Effector memory CD4-positive, alpha-beta T cell (primary cell): ENCODE measurements around the gene CYP19A1.

ENCODE experiments used
- DNase-seq, 3 donors: peaks; one replicate each; pipeline ENCODE4 v3.0.0-alpha.2; 2020
- H3K27ac ChIP-seq: 2 replicates; pipeline ENCODE4 v1.7.0; 2013; ENCODE audit warnings: mild to moderate bottlenecking, low read length, moderate library complexity; ENCODE audit not compliant: insufficient read depth, poor library complexity, severe bottlenecking
- H3K27me3 ChIP-seq: replicated peaks from 2 replicates; pipeline ENCODE4 v1.7.0; 2013; ENCODE audit warnings: mild to moderate bottlenecking, low read length; ENCODE audit not compliant: insufficient read depth, control insufficient read depth, poor library complexity, severe bottlenecking
- H3K36me3 ChIP-seq: 2 replicates; pipeline ENCODE4 v1.7.0; 2013; ENCODE audit warnings: mild to moderate bottlenecking, low read length, moderate library complexity; ENCODE audit not compliant: control insufficient read depth, insufficient read depth
- H3K4me1 ChIP-seq: 2 replicates; pipeline ENCODE4 v1.7.0; 2013; ENCODE audit warnings: low read length, mild to moderate bottlenecking; ENCODE audit not compliant: control insufficient read depth, insufficient read depth, poor library complexity, severe bottlenecking
- H3K4me3 ChIP-seq: 2 replicates; pipeline ENCODE4 v1.7.0; 2013; ENCODE audit warnings: low read length, low read depth, mild to moderate bottlenecking; ENCODE audit not compliant: insufficient read depth, poor library complexity, severe bottlenecking
- H3K9me3 ChIP-seq: 2 replicates; pipeline ENCODE4 v1.7.0; 2013; ENCODE audit warnings: mild to moderate bottlenecking, low read length, moderate library complexity; ENCODE audit not compliant: control insufficient read depth

The CYP19A1 gene

DNA sequence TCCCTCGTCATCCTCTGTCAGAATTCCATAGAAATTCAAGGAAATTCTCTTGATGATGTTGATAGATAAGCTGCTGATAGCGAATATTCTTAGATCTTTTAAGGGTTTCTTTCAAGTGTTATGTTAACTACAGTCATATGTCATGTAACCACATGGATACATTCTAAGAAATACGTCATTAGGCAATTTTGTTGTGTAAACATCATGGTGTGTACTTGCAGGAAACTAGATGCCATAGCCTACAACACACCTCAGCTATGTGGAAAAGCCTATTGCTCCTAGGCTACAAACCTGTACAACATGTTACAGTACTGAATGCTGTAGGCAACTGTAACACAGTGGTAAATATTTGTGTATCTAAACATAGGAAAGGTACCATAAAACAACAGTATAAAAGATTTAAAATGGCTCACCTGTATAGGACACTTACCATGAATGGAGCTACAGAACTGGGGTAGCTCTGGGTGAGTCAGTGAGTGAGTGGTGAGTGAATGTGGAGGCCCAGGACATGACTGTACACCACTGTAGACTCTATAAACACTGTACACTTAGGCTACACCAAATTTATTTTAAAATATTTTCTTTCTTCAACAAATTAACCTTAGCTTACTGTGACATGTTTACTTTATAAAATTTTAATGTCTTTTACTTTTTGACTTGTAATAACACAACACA, 37.7 kb upstream of the CYP19A1 start:
- H3K27me3 ChIP-seq = no peaks in the 10 kb centered on the region
- H3K27ac ChIP-seq = no peak overlapping the region
- H3K4me1 ChIP-seq = no peaks in the 10 kb centered on the region
- H3K4me3 ChIP-seq = no peak overlapping the region
- H3K36me3 ChIP-seq = no peaks in the 10 kb centered on the region
- DNase-seq = no peak
- no peaks in the 10 kb centered on the region for H3K9me3 ChIP-seq

DNA sequence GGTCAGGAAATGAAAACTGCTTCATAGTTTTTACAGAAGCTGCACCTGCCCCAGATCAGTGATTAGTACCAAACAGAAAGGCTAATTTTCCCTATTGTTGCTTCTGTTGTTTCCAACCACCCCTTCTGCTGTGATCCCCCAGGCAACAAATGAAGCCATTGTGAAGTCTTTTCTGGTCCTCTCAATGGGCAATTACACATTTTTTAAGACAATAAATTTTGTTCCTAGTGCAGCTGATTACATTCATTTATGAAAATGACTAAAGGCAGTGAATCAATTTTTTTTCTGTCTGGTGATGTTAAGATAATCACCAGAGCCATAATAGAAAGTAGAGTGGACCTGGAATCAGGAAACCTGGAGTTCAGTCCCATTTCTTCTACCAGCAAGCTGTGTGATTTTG, 35.7 kb upstream of the CYP19A1 start:
- Histone ChIP-seq H3K9me3 (no peaks in the 10 kb centered on the region), H3K27me3 (no peaks in the 10 kb centered on the region), H3K4me3 (no peak overlapping the region), H3K36me3 (no peaks in the 10 kb centered on the region), H3K27ac (no peak overlapping the region), H3K4me1 (no peaks in the 10 kb centered on the region)
- no peak for DNase-seq

DNA sequence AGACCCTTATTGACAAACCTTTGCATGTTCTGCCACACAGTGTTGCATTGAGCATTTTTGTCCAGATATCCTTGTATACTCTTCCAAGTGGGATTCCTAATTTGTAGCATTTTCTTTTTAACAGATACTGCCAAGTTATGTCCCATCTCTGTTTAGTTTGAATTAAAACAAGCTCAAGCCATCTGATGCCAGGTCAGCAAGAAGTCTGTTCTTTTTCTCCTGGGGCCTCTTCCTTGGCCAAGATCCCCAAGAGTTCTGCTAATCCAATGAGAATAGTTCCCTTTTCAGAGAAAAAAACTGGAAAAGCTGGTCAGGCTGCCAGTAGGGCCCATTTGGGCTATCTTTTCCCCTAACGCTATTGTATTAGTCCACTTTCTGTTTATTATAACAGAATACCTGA, 32.9 kb upstream of the CYP19A1 start:
- no peaks in the 10 kb centered on the region for H3K9me3 ChIP-seq
- H3K27me3 ChIP-seq = no peaks in the 10 kb centered on the region
- H3K4me1 ChIP-seq = no peaks in the 10 kb centered on the region
- DNase-seq = no peak
- no peaks in the 10 kb centered on the region for H3K36me3 ChIP-seq
- H3K27ac ChIP-seq = no peak overlapping the region
- no peak overlapping the region for H3K4me3 ChIP-seq

DNA sequence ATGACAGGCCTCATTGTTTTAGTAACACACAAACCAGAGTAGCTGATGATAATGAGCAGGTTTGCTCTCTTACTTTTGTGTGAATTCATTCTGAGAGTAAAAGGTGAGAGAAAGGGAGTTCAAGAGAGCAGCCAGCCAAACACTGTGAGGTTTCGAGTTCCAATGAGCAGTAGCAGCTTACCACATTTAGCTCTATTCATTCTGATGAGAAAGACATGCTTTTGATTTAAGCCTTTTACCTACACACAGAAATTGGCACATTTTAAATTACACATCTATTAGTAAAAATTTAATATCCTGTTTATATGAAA, 31.0 kb upstream of the CYP19A1 start:
- Histone ChIP-seq H3K4me1 (no peaks in the 10 kb centered on the region), H3K27me3 (no peaks in the 10 kb centered on the region), H3K36me3 (no peaks in the 10 kb centered on the region), H3K4me3 (no peak overlapping the region), H3K9me3 (no peaks in the 10 kb centered on the region), H3K27ac (no peak overlapping the region)
- no peak for DNase-seq

DNA sequence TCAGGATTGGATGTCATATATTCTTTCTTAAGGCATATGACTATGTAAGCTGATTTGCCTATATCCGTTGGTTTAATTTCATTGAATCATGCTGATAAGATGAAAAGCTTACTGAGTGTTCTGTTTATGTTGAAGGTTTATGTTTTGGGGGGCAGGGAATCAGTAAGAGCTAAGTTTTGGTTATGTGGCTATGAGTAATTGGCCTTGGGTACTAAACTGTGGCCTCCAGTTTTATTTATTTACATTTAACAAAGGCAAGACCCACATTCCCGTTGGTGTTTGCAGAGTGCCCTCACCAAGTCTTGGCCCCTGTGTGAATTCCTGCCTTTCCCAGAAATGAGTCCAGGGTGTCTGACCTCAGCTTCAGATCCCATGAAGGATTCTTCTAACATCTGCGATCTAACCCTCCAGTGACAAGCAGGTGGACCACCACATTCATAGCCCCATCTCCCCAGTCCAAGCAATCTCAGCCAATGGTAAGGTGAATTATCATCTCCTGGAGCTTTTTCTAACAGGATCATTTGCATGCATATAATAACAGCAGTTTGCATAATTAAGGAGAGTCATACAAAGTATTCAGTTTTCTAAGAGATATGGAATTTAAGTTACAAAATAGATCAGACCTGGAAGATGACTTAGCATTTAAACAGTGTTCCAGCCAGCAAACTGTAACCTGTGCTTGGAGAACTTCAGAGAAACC, 30.5 kb upstream of the CYP19A1 start:
- no peaks in the 10 kb centered on the region for H3K27me3 ChIP-seq
- no peaks in the 10 kb centered on the region for H3K4me1 ChIP-seq
- no peak overlapping the region for H3K27ac ChIP-seq
- no peak overlapping the region for H3K4me3 ChIP-seq
- DNase-seq = no peak
- H3K36me3 ChIP-seq = no peaks in the 10 kb centered on the region
- H3K9me3 ChIP-seq = no peaks in the 10 kb centered on the region

DNA sequence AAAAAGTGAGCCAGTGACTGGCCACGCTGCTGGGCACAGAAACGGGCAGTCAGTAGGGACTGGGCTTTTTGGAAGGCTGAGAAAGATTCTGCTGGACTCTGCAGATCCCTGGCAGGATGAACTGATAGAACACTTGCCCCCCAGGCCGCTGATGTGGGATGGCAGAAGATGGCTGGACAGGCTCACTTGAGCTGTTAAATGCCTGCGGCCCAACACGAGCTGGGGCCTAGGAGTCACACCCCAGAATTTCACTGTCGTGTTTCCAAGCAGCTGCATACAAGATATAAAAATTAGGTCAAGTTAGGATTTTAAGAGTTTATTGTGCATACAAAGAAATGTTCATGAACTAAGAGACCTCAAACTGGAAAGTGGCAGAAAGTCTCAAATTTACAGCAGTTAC, 29.9 kb upstream of the CYP19A1 start:
- no peak overlapping the region for H3K27ac ChIP-seq
- no peaks in the 10 kb centered on the region for H3K9me3 ChIP-seq
- DNase-seq = no peak
- H3K4me3 ChIP-seq = no peak overlapping the region
- no peaks in the 10 kb centered on the region for H3K27me3 ChIP-seq
- no peaks in the 10 kb centered on the region for H3K4me1 ChIP-seq
- no peaks in the 10 kb centered on the region for H3K36me3 ChIP-seq

DNA sequence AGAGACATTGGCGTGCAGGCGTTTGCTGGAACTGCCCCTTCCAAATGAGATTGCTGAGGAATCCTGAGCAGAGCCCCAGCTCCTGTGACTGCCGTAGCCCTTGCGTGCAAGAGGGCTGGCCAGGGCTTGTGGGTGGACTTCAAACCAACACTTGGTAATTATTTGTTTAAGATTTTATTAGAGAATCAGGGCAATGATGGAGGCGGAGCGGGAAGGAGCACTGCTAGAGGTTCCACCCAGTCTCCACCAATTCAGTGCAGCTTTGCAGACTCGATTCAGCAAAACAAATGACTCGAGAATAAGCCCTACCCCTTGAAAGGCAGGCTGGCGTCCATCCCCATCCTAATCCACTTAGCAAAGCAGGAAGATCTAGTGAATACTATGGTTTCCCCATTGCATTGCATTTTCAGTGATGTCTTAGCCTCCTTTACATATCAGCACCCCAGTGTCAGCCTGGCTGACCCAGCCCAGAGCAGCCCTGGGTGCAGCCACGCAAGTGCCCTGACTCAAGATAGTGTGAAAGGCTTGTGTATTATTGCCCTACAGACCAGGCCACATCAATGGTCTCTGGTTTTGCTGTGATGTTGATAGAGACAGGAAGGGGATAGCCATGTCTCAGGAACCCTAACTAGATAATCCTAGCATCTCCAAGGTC, 29.1 kb upstream of the CYP19A1 start:
- Histone ChIP-seq H3K27me3 (no peaks in the 10 kb centered on the region), H3K9me3 (no peaks in the 10 kb centered on the region), H3K4me1 (no peaks in the 10 kb centered on the region), H3K4me3 (no peak overlapping the region), H3K36me3 (no peaks in the 10 kb centered on the region), H3K27ac (no peak overlapping the region)
- no peak for DNase-seq

DNA sequence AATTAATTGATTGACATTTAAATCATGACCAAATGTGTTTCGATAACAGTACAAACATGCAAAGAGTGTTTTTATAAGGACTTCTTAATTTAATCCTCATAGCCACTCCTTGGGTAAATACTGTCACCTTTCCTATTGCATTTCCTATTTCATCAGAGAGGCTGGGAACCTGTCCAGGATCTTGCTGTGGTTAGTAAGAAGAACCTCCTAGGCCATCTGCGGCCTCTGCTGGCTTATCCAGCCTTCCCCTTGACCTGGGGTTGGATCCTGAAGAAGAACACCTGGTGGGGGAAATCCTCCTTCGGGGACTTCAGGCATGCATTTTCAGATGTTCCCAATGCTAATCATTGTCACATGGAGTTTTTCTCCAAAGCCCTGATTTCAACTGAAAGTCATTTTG, 28.5 kb upstream of the CYP19A1 start:
- Histone ChIP-seq H3K27me3 (no peaks in the 10 kb centered on the region), H3K4me3 (no peak overlapping the region), H3K36me3 (no peaks in the 10 kb centered on the region), H3K27ac (no peak overlapping the region), H3K4me1 (no peaks in the 10 kb centered on the region), H3K9me3 (no peaks in the 10 kb centered on the region)
- no peak for DNase-seq

DNA sequence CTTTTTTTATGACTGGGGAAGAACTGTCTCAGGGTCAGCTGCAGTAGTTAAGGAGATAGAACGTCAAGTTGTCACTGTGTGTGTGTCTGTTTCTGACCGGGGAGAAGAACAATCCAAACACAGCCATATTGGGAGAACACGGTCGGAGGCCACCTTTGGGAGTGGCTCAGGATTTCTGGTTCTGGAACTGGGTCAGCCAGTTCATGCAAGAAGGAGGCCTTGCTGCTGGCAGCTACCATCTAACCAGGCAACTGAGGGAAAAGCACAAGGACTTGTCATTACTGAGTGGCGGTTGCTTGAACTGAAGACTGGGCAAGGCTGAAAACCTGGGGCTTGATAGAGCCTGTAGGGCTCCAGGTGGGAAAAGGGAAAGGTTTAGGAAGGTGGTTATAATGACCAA, 27.7 kb upstream of the CYP19A1 start:
- no peaks in the 10 kb centered on the region for H3K9me3 ChIP-seq
- DNase-seq = no peak
- H3K4me1 ChIP-seq = no peaks in the 10 kb centered on the region
- no peaks in the 10 kb centered on the region for H3K27me3 ChIP-seq
- no peak overlapping the region for H3K4me3 ChIP-seq
- H3K27ac ChIP-seq = no peak overlapping the region
- no peaks in the 10 kb centered on the region for H3K36me3 ChIP-seq

DNA sequence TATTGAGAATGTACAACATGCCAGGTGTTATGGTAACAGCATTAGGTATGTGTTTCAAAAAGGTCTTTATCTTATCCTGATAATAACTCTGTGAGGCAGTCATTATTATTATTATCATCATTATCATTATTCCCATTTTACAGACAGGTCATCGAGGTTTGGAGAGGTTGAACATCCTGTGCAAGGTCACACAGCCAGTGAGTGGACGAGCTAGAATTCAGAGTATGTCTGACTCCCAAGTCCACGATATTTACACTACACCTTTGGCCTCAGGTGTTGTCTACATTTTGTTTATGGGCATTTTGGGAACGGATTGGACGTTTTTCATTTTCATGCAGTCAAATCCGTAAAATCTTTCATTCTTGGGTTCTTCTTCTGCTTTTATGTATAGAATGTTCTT, 27.0 kb upstream of the CYP19A1 start:
- H3K4me1 ChIP-seq = no peaks in the 10 kb centered on the region
- H3K36me3 ChIP-seq = no peaks in the 10 kb centered on the region
- no peaks in the 10 kb centered on the region for H3K27me3 ChIP-seq
- H3K4me3 ChIP-seq = no peak overlapping the region
- DNase-seq = no peak
- H3K9me3 ChIP-seq = no peaks in the 10 kb centered on the region
- H3K27ac ChIP-seq = no peak overlapping the region
